Measurements from ENCODE around the gene RNPEPL1. TPM values are rescaled to one million over a fixed set of nuclear protein-coding genes. Genes with fewer than 3 reads are reported as not detected.
A peak's percentile ranks its signal among the peaks of the same experiment; 100 is the strongest.

The RNPEPL1 gene
- total RNA-seq, 4 donors from 2014 or later: 76.1 to 99.9 (median 78.6) TPM

DNA sequence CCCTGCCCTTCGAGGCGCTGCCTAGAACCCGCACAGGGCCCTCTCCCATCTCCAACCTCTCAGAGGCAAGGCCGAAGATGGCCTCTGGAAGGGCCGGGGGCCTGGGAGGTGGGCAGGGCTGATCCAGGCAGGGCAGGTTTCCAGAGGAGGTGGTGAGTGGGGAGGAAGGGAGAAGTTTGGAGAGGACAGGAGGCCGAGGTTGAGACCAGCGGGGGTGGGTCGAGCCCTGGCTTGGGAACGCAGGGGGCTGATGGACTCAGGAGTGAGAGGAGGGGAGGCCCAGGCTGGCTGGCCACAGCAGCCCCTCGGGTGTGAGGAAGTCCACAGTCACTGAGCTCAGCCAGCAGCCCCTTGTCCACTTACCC, 28.8 kb downstream of the RNPEPL1 start:
- TF ChIP-seq, protein P1, sequence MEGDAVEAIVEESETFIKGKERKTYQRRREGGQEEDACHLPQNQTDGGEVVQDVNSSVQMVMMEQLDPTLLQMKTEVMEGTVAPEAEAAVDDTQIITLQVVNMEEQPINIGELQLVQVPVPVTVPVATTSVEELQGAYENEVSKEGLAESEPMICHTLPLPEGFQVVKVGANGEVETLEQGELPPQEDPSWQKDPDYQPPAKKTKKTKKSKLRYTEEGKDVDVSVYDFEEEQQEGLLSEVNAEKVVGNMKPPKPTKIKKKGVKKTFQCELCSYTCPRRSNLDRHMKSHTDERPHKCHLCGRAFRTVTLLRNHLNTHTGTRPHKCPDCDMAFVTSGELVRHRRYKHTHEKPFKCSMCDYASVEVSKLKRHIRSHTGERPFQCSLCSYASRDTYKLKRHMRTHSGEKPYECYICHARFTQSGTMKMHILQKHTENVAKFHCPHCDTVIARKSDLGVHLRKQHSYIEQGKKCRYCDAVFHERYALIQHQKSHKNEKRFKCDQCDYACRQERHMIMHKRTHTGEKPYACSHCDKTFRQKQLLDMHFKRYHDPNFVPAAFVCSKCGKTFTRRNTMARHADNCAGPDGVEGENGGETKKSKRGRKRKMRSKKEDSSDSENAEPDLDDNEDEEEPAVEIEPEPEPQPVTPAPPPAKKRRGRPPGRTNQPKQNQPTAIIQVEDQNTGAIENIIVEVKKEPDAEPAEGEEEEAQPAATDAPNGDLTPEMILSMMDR (IDR thresholded peaks at IDR 0.05): no peak
- TF ChIP-seq POLR2A (IDR thresholded peaks at IDR 0.05): no peak
- intact Hi-C loops (cut with DNase I; ENCODE audit: low total_unique reads): no loop called here
- DNase-seq (ENCODE audit: low spot score in 2 of 2): no peak
- 94 to 95% methylated on average over 10 of the region's 10 CpGs for WGBS, 2 donors
- no peak overlapping the region for H3K4me3 ChIP-seq (ENCODE audit: low read depth, poor library complexity, severe bottlenecking)

DNA sequence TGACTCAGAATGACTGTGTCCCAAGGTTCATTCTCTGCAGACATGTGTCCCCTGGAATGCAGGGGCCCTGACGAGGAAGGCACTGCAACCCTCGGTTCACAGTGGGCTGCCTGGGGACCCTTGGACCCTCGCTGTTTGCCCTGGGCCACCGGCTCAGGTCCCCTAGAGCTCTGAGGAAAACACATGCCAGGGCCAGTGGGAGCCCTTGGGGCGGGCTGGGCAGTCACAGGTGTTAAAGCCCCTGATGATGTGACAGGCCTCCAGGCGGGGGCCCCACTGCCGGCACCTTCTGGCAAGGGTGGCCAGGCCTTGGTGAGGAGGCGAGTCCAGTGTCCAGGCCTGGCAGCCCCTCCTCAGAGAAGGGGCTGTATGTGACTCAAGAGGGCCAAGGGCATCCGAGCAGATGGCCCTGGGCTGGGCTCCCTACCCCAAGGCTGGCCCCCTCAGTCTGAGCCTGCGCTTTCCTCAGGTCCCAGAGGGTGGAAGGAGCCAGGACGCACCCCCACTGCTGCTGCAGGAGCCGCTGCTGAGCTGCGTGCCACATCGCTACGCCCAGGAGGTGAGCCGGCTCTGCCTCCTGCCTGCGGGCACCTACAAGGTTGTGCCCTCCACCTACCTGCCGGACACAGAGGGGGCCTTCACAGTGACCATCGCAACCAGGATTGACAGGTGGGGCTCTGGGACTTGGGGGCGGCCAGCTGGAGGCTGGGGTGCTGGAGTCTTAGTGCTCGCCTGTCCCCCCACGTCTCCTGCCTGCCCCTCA, 29.3 kb downstream of the RNPEPL1 start:
- DNase-seq (ENCODE audit: low spot score in 2 of 2): peak in 1 of 2 donors; percentile 58
- H3K4me3 ChIP-seq (ENCODE audit: low read depth, poor library complexity, severe bottlenecking): no peak overlapping the region
- 87 to 98% methylated on average over 5 to 14 of the region's 22 CpGs for WGBS, 2 donors
- TF ChIP-seq POLR2A (IDR thresholded peaks at IDR 0.05): no peak
- TF ChIP-seq, protein P1 (IDR thresholded peaks at IDR 0.05): no peak
- intact Hi-C loops (cut with DNase I; ENCODE audit: low total_unique reads): no loop called here

DNA sequence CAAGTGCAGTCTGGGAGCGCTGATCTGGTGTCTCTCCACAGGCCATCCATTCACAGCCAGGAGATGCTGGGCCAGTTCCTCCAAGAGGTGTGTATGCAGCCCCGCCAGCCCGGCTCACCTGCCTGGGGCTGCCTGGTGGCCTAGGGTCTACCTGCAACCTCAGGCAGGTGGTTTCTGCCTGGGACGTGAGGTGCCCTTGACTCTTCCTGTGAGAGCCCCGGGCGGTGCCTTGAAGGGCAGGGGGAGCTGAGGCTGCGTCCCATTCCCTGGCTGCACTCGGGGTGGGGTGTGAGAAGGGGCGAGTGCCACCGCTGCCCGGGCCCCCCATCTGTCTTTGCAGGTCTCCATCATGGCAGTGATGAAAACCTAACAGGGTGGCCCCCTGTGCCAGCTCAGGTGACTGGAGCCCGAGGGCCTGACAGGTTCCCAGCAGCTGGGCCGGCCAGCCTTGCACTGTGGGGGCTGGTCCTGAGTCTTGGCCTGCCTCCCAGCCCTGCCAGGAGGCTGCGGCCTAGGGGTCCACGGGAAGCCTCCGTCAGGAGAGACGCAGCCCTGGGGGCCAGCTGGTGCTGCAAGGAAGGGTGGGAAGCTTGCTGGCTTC, 30.1 kb downstream of the RNPEPL1 start:
- TF ChIP-seq, protein P1 (IDR thresholded peaks at IDR 0.05): no peak
- no peak for TF ChIP-seq POLR2A (IDR thresholded peaks at IDR 0.05)
- WGBS, 2 donors: 95 to 96% methylated on average over 13 to 15 of the region's 17 CpGs
- no peak overlapping the region for H3K4me3 ChIP-seq (ENCODE audit: low read depth, poor library complexity, severe bottlenecking)
- intact Hi-C loops (cut with DNase I; ENCODE audit: low total_unique reads): no loop called here
- DNase-seq (ENCODE audit: low spot score in 2 of 2): peak in 1 of 2 donors; percentile 85

DNA sequence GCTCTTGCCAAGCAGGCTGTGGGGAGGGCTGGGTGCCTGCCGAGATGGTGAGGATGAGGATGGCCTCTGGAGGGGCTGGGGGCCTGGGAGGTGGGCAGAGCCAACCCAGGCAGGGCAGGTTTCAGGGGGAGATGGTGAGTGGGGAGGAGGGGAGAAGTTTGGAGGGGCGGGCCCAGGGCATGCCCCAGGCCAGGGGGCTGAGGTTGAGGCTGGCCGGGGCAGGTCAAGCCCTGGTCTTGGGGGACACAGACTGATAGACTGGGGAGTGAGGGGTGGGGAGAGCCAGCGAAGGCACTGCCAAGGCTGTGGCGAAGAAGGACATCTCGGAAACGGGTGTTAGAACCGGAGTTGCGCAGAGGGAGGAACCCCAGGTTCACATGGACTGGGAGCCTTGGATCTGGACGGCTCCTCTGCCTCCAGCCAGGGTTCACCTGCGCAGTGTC, 30.9 kb downstream of the RNPEPL1 start:
- intact Hi-C loops (cut with DNase I; ENCODE audit: low total_unique reads): no loop called here
- 90 to 93% methylated on average over 11 of the region's 11 CpGs for WGBS, 2 donors
- H3K4me3 ChIP-seq (ENCODE audit: low read depth, poor library complexity, severe bottlenecking): no peak overlapping the region
- TF ChIP-seq POLR2A (IDR thresholded peaks at IDR 0.05): no peak
- TF ChIP-seq, protein P1 (IDR thresholded peaks at IDR 0.05): no peak
- peak in 1 of 2 donors; percentile 58 for DNase-seq (ENCODE audit: low spot score in 2 of 2)

DNA sequence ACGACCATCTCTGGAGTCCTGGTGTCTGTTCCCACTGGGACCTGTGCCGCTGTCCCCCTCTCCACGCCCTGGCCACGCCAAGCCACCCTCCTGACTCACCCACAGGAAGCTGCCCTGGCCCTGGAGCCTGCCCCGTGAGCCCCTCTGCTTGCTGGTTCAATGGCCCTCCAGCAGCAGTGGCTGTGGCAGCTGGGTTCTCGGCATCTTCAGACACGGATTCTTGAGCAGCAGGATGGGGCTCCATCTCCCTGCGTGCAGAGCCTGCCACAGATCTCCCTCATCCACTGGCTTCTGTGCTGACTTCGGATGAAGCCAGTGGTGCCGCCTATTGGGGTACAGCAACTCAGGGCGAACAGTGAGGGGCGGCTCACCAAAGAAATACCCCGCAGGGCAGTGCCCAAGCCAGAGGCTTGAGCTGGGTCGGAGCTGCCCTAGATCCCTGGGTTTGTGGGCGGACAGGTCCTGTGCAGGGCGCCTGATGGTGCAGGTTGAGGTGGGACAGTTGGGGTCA, 32.2 kb downstream of the RNPEPL1 start:
- peak in 1 of 2 donors; percentile 82 for DNase-seq (ENCODE audit: low spot score in 2 of 2)
- intact Hi-C loops (cut with DNase I; ENCODE audit: low total_unique reads): no loop called here
- TF ChIP-seq, protein P1 (IDR thresholded peaks at IDR 0.05): no peak
- TF ChIP-seq POLR2A (IDR thresholded peaks at IDR 0.05): no peak
- H3K4me3 ChIP-seq (ENCODE audit: low read depth, poor library complexity, severe bottlenecking): no peak overlapping the region
- 91% methylated on average over 16 of the region's 16 CpGs for WGBS, 2 donors

Measured in lower leg skin (tissue), 4 donors.